Neural crest cell (in vitro differentiated cells): ENCODE results near the gene CERS6. TPM values are rescaled to one million over a fixed set of nuclear protein-coding genes. Genes with fewer than 3 reads are reported as not detected.

Source experiments
- DNase-seq: peaks from one replicate; pipeline ENCODE4 v3.0.0; 2021; ENCODE audit warnings: low read depth, mixed read lengths, low spot score
- H3K27ac Mint-ChIP-seq: one replicate; pipeline ENCODE4 v1.8.0; 2021; ENCODE audit warnings: mild to moderate bottlenecking, mixed read lengths; ENCODE audit not compliant: unreplicated experiment
- H3K27me3 Mint-ChIP-seq: 2 replicates; pipeline ENCODE4 v1.8.0; 2021; ENCODE audit warnings: low read depth, mild to moderate bottlenecking, mixed read lengths
- H3K36me3 Mint-ChIP-seq: 2 replicates; pipeline ENCODE4 v1.8.0; 2021; ENCODE audit warnings: low read depth, mild to moderate bottlenecking, mixed read lengths
- H3K4me1 Mint-ChIP-seq: 2 replicates; pipeline ENCODE4 v1.8.0; 2021; ENCODE audit warnings: mixed read lengths
- H3K4me3 Mint-ChIP-seq: one replicate; pipeline ENCODE4 v1.8.0; 2021; ENCODE audit warnings: mild to moderate bottlenecking, mixed read lengths
- H3K9me3 Mint-ChIP-seq: 2 replicates; pipeline ENCODE4 v1.8.0; 2021; ENCODE audit warnings: mixed read lengths
- total RNA-seq: library from RNA; stranded (reverse); gene quantifications from 2 replicates; pipeline ENCODE4 v1.2.1, GENCODE V29; 2021
- TF ChIP-seq, protein P1 (sequence below): fragments of 200-600 bp; sonication (generic); conservative IDR thresholded peaks from 2 replicates; pipeline ENCODE4 v1.5.0; 2021; ENCODE audit warnings: antibody characterized with exemption, mild to moderate bottlenecking

Gene CERS6
- total RNA-seq, 1 donor from 2014 or later: 27.4 TPM

- no peak for DNase-seq
- Mint-ChIP-seq H3K4me1 (peaks cover 19% of the 10 kb centered on the region), H3K27me3 (no peaks in the 10 kb centered on the region), H3K9me3 (peaks cover 6% of the 10 kb centered on the region), H3K27ac (no peak overlapping the region), H3K4me3 (no peak overlapping the region), H3K36me3 (peaks cover 15% of the 10 kb centered on the region)
- TF ChIP-seq, protein P1, sequence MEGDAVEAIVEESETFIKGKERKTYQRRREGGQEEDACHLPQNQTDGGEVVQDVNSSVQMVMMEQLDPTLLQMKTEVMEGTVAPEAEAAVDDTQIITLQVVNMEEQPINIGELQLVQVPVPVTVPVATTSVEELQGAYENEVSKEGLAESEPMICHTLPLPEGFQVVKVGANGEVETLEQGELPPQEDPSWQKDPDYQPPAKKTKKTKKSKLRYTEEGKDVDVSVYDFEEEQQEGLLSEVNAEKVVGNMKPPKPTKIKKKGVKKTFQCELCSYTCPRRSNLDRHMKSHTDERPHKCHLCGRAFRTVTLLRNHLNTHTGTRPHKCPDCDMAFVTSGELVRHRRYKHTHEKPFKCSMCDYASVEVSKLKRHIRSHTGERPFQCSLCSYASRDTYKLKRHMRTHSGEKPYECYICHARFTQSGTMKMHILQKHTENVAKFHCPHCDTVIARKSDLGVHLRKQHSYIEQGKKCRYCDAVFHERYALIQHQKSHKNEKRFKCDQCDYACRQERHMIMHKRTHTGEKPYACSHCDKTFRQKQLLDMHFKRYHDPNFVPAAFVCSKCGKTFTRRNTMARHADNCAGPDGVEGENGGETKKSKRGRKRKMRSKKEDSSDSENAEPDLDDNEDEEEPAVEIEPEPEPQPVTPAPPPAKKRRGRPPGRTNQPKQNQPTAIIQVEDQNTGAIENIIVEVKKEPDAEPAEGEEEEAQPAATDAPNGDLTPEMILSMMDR: no peak
Measured at GRCh38 chr2:168699844-168700417, 243.9 kb downstream of the CERS6 start.

DNA sequence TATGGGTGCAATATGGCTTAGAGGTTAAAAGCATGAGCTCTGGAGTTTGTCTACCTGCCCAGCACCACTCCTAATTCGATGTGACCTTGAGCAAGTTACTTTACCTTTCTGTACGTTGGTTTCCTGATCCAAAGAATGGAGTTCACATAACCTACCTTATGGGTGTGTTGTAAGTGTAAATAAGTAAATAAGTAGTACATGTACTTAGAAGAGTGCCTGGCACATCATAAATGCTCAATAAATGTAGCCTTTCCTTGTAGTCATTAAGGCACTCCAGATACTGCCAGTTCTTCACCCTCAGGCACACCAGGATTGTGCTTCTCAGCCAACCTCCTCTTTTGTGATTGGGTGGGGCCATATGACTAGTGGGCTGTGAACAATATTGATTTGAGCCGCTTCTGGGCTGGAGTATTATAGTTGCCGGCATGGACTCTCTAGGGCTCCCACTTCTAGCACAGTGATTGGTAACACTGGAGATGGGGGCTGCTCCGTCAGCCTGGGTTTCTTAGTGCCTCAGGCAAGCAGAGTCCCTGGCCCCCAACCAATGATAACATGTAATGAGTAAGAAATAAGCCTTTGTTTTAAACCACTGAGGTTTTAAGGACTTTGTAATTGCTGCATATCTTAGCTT is 244.7 kb downstream of the CERS6 start:
- DNase-seq: no peak
- no peak overlapping the region for H3K27ac Mint-ChIP-seq
- no peaks in the 10 kb centered on the region for H3K27me3 Mint-ChIP-seq
- TF ChIP-seq, protein P1: no peak
- peaks cover 15% of the 10 kb centered on the region for H3K36me3 Mint-ChIP-seq
- H3K9me3 Mint-ChIP-seq: peaks cover 6% of the 10 kb centered on the region
- H3K4me1 Mint-ChIP-seq: peaks cover 19% of the 10 kb centered on the region
- H3K4me3 Mint-ChIP-seq: no peak overlapping the region

DNA sequence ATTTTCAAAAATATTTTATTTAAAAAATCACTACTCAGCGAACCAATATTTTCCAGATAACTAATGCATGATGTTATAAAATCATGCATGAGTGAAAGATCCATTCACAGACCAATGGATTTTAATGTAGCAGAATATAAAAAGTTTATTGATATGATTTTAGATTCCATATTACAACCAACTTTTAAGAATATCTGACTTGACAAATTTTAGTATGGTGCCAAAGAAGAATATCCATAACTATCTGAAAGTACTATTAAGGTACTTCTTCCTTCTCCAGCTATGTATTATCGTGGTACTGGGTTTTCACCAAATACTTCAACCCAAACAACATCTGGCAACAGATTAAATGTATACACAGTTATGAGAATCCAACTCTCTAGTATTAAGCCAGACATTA is 246.5 kb downstream of the CERS6 start:
- DNase-seq: no peak
- H3K27ac Mint-ChIP-seq: no peak overlapping the region
- TF ChIP-seq, protein P1: no peak
- no peaks in the 10 kb centered on the region for H3K27me3 Mint-ChIP-seq
- peaks cover 6% of the 10 kb centered on the region for H3K9me3 Mint-ChIP-seq
- peaks cover 19% of the 10 kb centered on the region for H3K4me1 Mint-ChIP-seq
- peaks cover 8% of the 10 kb centered on the region for H3K36me3 Mint-ChIP-seq
- H3K4me3 Mint-ChIP-seq: no peak overlapping the region

- no peaks in the 10 kb centered on the region for H3K27me3 Mint-ChIP-seq
- H3K4me1 Mint-ChIP-seq: peaks cover 19% of the 10 kb centered on the region
- no peak overlapping the region for H3K4me3 Mint-ChIP-seq
- no peak overlapping the region for H3K27ac Mint-ChIP-seq
- peaks cover 4% of the 10 kb centered on the region for H3K36me3 Mint-ChIP-seq
- peaks cover 3% of the 10 kb centered on the region for H3K9me3 Mint-ChIP-seq
- TF ChIP-seq, protein P1: no peak
- DNase-seq: no peak
Measured at GRCh38 chr2:168703926-168704325, 247.9 kb downstream of the CERS6 start.

GRCh38 chr2:168705534-168706470 is 249.7 kb downstream of the CERS6 start:
- DNase-seq: no peak
- no peak overlapping the region for H3K27ac Mint-ChIP-seq
- H3K36me3 Mint-ChIP-seq: peaks cover 3% of the 10 kb centered on the region
- H3K27me3 Mint-ChIP-seq: no peaks in the 10 kb centered on the region
- TF ChIP-seq, protein P1: peak; percentile 54
- no peak overlapping the region for H3K4me3 Mint-ChIP-seq
- peaks cover 17% of the 10 kb centered on the region for H3K4me1 Mint-ChIP-seq
- H3K9me3 Mint-ChIP-seq: peaks cover 3% of the 10 kb centered on the region
